Uterus (tissue), 4 donors: ENCODE data around the gene CIB4. TPM values are rescaled to one million over a fixed set of nuclear protein-coding genes. Genes with fewer than 3 reads are reported as not detected.
A peak's percentile ranks its signal among the peaks of the same experiment; 100 is the strongest.

Experiments
- DNase-seq, 2 donors: peaks; one replicate each; pipeline ENCODE4 v3.0.0-alpha.2; 2019 to 2020
- H3K27ac ChIP-seq, 2 donors: fragments of 200-600 bp; sonication (generic); 1 replicate in 1 of 2; 2 replicates in 1 of 2; pipeline ENCODE4 v1.5.1; 2016 to 2018
- H3K27me3 ChIP-seq, 2 donors: fragments of 200-600 bp; sonication (generic); one replicate each; pipeline ENCODE4 v1.5.1; 2018 to 2019; ENCODE audit warnings: control low read depth in 1 of 2
- H3K36me3 ChIP-seq, 2 donors: fragments of 200-600 bp; sonication (generic); one replicate each; pipeline ENCODE4 v1.5.1; 2019; ENCODE audit warnings: control low read depth in 1 of 2
- H3K4me1 ChIP-seq, 2 donors: fragments of 200-600 bp; sonication (generic); one replicate each; pipeline ENCODE4 v1.5.1; 2018 to 2019; ENCODE audit warnings: control low read depth in 1 of 2
- H3K4me3 ChIP-seq, 2 donors: fragments of 200-600 bp; sonication (generic); 1 replicate in 1 of 2; 2 replicates in 1 of 2; pipeline ENCODE4 v1.5.1; 2018 to 2019; ENCODE audit warnings: mild to moderate bottlenecking in 1 of 2
- H3K9me3 ChIP-seq, 2 donors: fragments of 200-600 bp; sonication (generic); one replicate each; pipeline ENCODE4 v1.5.1; 2019; ENCODE audit warnings: control low read depth in 1 of 2
- CTCF ChIP-seq, 4 experiments: fragments of 200-600 bp in 2 of 4; fragments of 450-650 bp in 2 of 4; sonication (generic) in 2 of 4; IDR thresholded peaks; one replicate each; pipeline ENCODE4 v1.5.1; 2016 to 2019; ENCODE audit warnings: antibody characterized with exemption in 4 of 4, mild to moderate bottlenecking in 2 of 4, moderate library complexity in 1 of 4
- POLR2A ChIP-seq, 2 donors: fragments of 450-650 bp; IDR thresholded peaks; one replicate each; pipeline ENCODE4 v1.6.1; 2016; ENCODE audit warnings: antibody characterized with exemption in 2 of 2, mild to moderate bottlenecking in 1 of 2, moderate library complexity in 1 of 2
- intact Hi-C: fragments of 100-400 bp; cut with DNase I; formaldehyde crosslinking; loops from one replicate; pipeline ENCODE4 v1.15.1; 2023; ENCODE audit warnings: low total_unique reads
- total RNA-seq, 4 donors: library from RNA; depleted of rRNA in 3 of 4; stranded (reverse); fragments of >200 nt in 3 of 4; gene quantifications; one replicate each; pipeline versions ENCODE4 v1.1.0 to v1.2.4, GENCODE V29; 2014 to 2023
- donor health status: DM: yes; HTN: yes; CAD: no.

Gene CIB4
- total RNA-seq, 4 donors from 2014 or later: 0.61 TPM; not detected in 3

GRCh38 chr2:26650713-26651469, 9.7 kb upstream of the CIB4 start:
- Histone ChIP-seq H3K36me3 (no peaks in the 10 kb centered on the region), H3K27me3 (no peaks in the 10 kb centered on the region), H3K27ac (peak overlapping the region in 1 of 2 donors; percentile 51), H3K4me3 (no peak overlapping the region), H3K9me3 (no peaks in the 10 kb centered on the region), H3K4me1 (no peaks in the 10 kb centered on the region)
- peak in 1 of 2 donors; percentile 20 for DNase-seq
- intact Hi-C loops: no loop called here
- TF ChIP-seq CTCF (IDR thresholded peaks at IDR 0.05) (no peak), POLR2A (IDR thresholded peaks at IDR 0.05) (no peak)

- no peaks in the 10 kb centered on the region for H3K9me3 ChIP-seq
- H3K4me3 ChIP-seq: no peak overlapping the region
- no peaks in the 10 kb centered on the region for H3K36me3 ChIP-seq
- H3K27ac ChIP-seq: no peak overlapping the region
- no peak for DNase-seq
- no peaks in the 10 kb centered on the region for H3K4me1 ChIP-seq
- TF ChIP-seq POLR2A (IDR thresholded peaks at IDR 0.05) (no peak), CTCF (IDR thresholded peaks at IDR 0.05) (no peak)
- intact Hi-C loops: no loop called here
- no peaks in the 10 kb centered on the region for H3K27me3 ChIP-seq
These were observed 9.0 kb upstream of the CIB4 start for GRCh38 chr2:26649992-26650712.

- TF ChIP-seq CTCF (IDR thresholded peaks at IDR 0.05): no peak
- TF ChIP-seq POLR2A (IDR thresholded peaks at IDR 0.05): no peak
- Histone ChIP-seq H3K4me3 (no peak overlapping the region), H3K36me3 (no peaks in the 10 kb centered on the region), H3K27me3 (no peaks in the 10 kb centered on the region), H3K9me3 (no peaks in the 10 kb centered on the region), H3K4me1 (no peaks in the 10 kb centered on the region), H3K27ac (no peak overlapping the region)
- intact Hi-C loops: no loop called here
- no peak for DNase-seq
These were observed 8.2 kb upstream of the CIB4 start for GRCh38 chr2:26649322-26649721.

- no peaks in the 10 kb centered on the region for H3K4me1 ChIP-seq
- H3K27ac ChIP-seq: no peak overlapping the region
- no peaks in the 10 kb centered on the region for H3K9me3 ChIP-seq
- no peaks in the 10 kb centered on the region for H3K27me3 ChIP-seq
- H3K36me3 ChIP-seq: no peaks in the 10 kb centered on the region
- intact Hi-C loops: no loop called here
- no peak for DNase-seq
- H3K4me3 ChIP-seq: no peak overlapping the region
- TF ChIP-seq POLR2A (IDR thresholded peaks at IDR 0.05) (no peak), CTCF (IDR thresholded peaks at IDR 0.05) (no peak)
These were observed 7.3 kb upstream of the CIB4 start for GRCh38 chr2:26648516-26648915.

- H3K36me3 ChIP-seq: no peaks in the 10 kb centered on the region
- no peak overlapping the region for H3K27ac ChIP-seq
- no peak for DNase-seq
- H3K4me3 ChIP-seq: no peak overlapping the region
- no peaks in the 10 kb centered on the region for H3K27me3 ChIP-seq
- TF ChIP-seq CTCF (IDR thresholded peaks at IDR 0.05) (no peak), POLR2A (IDR thresholded peaks at IDR 0.05) (no peak)
- H3K9me3 ChIP-seq: no peaks in the 10 kb centered on the region
- no peaks in the 10 kb centered on the region for H3K4me1 ChIP-seq
- intact Hi-C loops: no loop called here
These were observed 6.8 kb upstream of the CIB4 start for GRCh38 chr2:26647981-26648380.
